Pulmonary artery endothelial cell (primary cell): Measurements from ENCODE around the gene PRAMEF33. TPM values are rescaled to one million over a fixed set of nuclear protein-coding genes. Genes with fewer than 3 reads are reported as not detected.
"Not testable (repeated sequence)": the region's sequence is repeated elsewhere in the genome, so short reads cannot be mapped to it uniquely, and the experiment has no call there.

ENCODE experiments used
- DNase-seq: peaks from one replicate; pipeline ENCODE4 v3.0.0-alpha.2; 2011; ENCODE audit warnings: low read depth, low spot score
- total RNA-seq: library from RNA; depleted of rRNA; stranded (reverse); fragments of >200 nt; gene quantifications from 2 replicates; pipeline ENCODE4 v1.2.3, GENCODE V29; 2014

The PRAMEF33 gene, protein sequence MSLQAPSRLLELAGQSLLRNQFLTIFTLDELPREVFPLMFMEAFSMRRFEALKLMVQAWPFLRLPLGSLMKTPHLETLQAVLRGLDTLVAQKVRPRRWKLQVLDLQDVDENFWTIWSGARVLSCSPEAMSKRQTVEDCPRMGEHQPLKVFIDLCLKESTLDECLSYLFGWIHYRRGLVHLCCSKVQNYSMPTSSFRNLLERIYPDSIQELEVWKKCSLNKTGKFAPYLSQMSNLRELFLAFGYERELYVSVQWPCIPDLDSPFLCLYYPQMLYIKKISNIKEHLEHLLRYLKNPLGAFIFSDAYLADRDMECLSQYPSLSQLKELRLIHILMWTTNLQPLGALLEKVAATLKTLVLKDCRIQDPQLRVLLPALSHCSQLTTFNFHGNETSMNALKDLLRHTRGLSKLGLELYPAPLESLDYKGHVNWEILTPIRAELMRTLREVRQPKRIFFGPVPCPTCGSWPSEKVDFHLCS
- total RNA-seq: not detected in 2 replicates

DNA sequence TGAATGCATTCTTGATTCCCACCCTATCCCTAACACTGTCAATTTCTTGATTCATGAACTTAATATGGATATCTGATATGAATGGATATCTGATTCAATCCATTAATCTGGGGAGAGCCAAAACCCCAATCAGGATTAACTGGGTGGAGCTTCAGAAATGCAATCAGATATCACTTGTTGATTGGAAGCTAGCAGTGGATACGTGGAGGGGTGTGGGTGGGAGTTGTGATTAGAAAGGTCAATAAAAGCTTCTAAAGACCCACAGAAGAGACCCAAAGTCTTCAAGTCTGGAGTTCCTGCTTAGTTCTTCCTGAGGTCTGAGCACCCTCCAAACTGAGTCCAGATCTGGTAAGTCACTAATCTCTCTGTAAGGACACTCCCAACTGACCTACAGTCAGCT lies at the start of gene PRAMEF33:
Gene PRAMEF33, plus strand, starts transcription at position 301 of the 400 bp plus-strand sequence. CDS start 2,416 bp downstream, outside the sequence.
- DNase-seq: not testable (repeated sequence)

DNA sequence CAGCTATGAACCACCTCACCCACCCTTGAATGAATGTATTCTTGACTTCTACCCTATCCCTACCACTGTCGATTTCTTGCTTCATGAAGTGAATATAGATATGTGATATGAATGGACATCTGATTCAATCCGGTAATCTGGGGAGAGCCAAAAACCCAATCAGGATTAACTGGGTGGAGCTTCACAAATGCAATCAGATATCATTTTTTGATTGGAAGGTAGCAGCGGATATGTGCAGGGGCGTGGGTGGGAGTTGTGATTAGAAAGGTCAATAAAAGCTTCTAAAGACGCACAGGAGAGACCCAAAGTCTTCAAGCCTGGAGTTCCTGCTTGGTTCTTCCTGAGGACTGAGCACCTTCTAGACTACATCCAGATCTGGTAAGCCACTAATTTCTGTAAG lies 49.4 kb upstream of the PRAMEF33 start, which contains the start of gene PRAMEF5:
Gene PRAMEF5, plus strand, starts transcription at position 301 of the 400 bp plus-strand sequence. CDS start 5,071 bp downstream, outside the sequence.
- not testable (repeated sequence) for DNase-seq

DNA sequence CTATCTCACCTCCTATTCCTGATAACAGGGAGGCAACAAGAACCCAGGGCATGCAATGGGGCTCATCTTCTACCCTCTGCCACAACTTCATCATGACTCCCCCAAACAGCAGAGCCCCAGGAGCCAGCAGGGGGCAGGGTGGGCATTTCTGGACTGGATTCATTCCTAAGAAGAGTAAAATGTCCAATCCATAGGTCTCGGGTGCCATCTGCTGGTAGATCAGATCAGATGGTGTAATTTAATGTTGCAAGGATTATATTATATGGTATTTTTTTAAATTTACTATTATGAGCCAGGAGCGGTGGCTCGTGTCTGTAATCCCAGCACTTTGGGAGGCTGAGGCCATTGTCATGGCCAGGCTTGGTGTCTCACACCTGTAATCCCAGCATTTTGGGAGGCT lies 38.2 kb upstream of the PRAMEF33 start:
- DNase-seq: not testable (repeated sequence)

DNA sequence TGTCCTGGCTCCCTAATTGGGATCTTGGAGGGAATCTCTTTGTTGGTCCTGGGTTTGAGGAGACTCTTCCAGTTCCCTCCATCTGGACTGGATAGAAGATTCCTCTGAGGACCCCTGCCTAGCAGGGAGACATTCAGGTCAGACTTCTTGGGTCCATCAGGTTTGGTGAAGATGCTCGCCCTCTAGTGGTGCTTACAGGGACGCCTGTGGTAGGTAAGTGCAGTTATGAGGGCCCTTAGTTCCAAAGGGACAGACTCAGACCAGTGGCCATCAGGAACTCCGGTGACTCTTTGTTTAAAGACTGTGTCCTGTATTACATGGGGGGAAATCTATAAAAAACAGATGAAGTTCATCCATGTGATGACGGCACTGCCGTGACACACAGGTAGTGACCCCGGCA lies 26.3 kb upstream of the PRAMEF33 start:
- not testable (repeated sequence) for DNase-seq

DNA sequence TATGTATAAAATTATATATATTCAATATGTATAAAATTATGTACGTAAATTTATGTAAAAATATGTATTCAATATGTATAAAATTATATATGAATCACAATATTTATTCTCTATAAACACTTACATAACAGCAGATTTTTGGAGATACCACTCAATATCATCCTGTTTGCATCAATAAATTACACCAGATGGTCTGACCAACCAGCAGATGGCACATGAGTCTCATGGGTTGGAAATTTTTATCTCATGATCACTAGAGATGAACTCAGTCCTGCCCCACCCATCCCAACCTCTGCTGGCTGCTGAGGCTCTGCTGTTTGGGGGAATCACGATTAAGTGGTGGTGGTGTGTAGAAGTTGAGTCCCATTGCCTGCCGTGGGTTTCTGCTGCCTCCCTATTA lies 23.7 kb upstream of the PRAMEF33 start:
- not testable (repeated sequence) for DNase-seq

DNA sequence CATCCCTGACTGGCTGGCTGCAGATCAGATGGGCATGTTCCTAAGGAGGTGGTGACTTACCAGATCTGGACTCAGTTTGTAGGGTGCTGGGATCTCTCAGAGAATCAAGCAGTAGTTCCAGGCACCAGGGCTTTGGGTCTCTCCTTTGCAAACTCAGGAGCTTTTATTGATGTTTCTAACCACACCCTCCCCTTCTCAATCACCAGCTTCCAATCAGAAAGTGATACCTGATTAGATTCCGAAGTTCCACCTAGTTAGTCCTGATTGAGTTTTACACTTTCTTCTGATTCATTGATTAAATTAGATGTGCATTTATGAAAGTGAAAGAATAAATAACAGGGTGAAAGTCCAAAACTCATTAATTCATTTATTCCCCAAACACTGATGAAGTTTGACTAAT lies 18.3 kb upstream of the PRAMEF33 start, which contains the start of gene PRAMEF8:
Gene PRAMEF8, minus strand, starts transcription at position 101 of the 400 bp plus-strand sequence. CDS start 1,046 bp downstream, outside the sequence.
- DNase-seq: not testable (repeated sequence)

DNA sequence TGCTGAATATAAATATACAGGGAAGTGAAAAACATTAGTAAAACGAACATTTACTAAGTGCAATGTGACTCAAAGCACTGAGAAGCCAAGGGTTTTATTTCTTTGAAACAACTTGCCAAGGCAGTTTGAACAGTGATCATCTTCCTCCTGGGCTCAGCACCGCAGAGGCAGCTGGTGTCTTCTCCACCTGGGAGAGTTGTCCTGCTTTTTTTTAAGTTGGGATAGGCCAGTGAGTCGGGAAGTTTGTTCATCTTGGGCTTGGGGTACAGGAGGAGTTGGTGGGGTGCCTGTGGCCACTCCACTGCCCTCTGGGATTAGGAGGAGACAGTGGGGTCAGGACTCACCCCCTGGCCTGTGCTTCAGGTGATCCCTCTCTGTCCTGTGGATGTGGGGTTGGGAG lies 14.3 kb upstream of the PRAMEF33 start:
- not testable (repeated sequence) for DNase-seq

DNA sequence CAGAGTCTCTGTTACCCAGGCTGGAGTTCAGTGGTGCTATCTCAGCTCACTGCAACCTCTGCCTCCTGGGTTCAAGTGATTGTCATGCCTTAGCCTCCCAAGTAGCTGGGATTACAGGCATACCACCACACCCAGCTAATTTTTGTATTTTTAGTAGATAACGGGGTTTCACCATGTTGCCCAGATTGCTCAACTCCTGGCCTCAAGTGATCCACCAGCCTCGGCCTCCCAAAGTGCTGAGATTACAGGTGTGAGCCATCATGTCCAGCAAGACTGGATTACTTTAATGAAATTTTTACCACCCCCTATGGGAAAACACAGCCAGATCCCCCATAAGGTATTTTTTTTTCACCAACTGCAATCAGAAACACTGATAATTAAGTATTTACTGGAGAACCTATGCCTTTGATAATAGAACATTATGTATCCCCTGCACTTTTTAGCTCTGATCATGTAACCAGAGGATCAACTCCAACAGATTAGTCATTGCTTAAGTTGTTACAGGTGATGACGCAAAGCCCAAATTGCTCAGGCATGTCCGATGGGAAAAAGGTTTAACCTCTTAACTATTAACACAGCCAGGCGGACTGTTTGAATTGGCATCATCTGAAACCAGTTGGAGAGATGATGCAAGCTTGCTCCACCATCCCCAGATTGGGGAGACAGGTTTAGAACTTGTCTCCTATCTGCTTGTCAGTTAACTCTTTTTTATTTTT lies 6.0 kb upstream of the PRAMEF33 start:
- DNase-seq: not testable (repeated sequence)

DNA sequence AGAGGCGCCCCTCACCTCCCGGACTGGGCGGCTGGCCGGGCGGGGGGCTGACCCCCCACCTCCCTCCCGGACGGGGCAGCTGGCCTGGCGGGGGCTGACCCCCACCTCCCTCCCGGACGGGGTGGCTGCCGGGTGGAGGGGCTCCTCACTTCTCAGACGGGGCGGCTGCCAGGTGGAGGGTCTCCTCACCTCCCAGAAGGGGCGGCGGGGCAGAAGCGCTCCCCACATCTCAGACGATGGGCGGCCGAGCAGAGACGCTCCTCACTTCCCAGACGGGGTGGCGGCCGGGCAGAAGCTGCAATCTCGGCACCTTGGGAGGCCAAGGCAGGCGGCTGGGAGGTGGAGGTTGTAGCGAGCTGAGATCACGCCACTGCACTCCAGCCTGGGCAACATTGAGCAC lies 4.6 kb upstream of the PRAMEF33 start:
- DNase-seq: not testable (repeated sequence)

DNA sequence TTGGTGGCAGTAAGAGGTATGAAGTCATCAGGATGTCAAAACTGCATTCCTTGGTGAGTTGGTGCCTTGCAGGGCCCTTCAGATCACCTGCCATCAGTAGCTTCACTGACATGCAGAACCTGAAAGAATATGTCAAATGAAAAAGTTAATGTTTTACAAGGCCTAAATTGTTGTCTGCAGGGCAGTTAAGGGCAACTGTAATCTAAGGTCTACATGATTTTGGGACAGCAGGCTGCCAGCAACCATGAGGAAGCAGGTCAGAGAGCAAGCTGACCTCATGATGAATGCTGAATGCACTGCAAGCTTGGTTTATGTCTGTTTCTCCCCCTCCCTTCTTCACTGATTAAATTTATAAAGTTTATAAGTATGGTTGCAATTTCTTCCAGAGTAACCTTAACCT lies 1.1 kb upstream of the PRAMEF33 start:
- not testable (repeated sequence) for DNase-seq

DNA sequence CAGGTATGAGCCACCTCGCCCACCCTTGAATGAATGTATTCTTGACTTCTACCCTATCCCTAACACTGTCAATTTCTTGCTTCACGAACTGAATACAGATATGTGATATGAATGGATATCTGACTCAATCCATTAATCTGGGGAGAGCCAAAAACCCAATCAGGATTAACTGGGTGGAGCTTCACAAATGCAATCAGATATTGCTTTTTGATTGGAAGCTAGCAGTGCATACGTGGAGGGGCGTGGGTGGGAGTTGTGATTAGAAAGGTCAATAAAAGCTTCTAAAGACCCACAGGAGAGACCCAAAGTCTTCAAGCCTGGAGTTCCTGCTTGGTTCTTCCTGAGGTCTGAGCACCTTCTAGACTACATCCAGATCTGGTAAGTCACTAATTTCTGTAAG lies 11.9 kb downstream of the PRAMEF33 start, which contains the start of gene PRAMEF15:
Gene PRAMEF15, plus strand, starts transcription at position 301 of the 400 bp plus-strand sequence. CDS start 2,827 bp downstream, outside the sequence.
- not testable (repeated sequence) for DNase-seq

DNA sequence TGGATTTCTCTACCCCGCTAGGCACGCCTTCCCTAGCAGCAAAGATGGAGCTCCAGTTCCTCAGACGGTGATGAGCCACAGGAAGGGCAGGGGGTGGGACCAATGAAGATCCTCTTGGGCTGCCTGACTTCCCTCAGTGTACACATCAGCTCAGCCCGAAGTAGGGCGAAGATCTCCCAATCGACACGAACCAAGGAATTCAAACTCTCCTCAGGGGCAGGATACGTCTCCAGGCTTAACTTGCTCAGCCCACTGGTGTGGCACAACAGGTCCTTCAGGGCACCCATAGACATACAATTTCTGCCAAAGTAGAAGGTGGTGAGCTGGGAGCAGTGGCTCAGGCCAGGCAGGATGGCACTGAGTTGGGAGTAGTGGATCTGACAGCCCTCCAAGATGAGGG lies 39.2 kb downstream of the PRAMEF33 start:
- DNase-seq: not testable (repeated sequence)

DNA sequence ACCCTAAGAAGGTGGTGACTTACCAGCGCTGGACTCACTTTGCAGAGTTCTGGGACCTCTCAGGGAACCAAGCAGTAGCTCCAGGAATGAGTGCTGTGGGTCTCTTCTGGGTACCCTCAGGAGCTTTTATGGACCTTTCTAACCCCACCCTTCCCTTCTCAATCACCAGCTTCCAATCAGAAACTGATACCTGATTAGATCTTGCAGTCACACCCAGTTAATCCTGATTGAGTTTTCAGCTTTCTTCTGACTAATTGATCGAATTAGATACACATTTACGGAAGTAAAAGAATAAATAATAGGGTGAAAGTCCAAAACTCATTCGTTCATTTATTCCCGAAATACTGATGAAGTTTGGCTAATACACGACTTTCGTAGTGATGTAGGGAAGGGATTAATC lies 43.7 kb downstream of the PRAMEF33 start, which contains the start of gene PRAMEF14:
Gene PRAMEF14, minus strand, starts transcription at position 101 of the 400 bp plus-strand sequence. CDS start 1,820 bp downstream, outside the sequence.
- not testable (repeated sequence) for DNase-seq

DNA sequence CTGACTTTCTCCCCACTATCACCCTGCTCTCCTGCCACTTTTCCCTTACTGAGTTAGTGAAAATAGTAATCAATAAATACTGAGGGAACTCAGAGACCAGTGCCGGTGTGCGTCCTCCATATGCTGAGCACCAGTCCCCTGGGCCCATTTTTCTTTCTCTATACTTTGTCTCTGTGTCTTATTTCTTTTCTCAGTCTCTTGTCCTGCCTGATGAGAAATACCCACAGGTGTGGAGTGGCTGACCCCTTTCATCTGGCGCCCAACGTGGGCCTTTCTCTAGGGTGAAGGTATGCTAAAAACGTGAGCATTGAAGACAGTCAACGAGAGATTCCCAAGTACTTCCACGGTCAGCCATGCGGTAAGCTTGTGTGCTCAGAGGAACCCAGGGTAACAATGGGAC lies 50.1 kb downstream of the PRAMEF33 start:
- DNase-seq: not testable (repeated sequence)

DNA sequence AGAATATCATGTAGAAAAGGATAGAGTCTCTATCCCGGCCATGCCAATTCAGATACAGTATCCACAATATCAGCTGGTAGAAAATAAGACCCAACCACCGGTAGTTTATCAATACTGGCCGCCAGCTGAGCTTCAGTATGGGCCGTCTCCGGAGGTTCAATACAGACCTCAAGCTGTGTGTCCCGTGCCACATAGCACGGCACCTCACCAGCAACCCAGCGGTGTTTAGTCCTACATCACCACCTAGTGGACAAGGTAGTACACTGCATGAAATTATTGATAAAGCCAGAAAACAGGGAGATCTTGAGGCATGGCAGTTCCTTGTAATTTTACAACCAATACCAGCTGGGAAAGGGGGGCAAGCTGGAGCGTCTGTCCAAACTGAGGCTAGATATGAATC lies 51.1 kb downstream of the PRAMEF33 start:
- not testable (repeated sequence) for DNase-seq

DNA sequence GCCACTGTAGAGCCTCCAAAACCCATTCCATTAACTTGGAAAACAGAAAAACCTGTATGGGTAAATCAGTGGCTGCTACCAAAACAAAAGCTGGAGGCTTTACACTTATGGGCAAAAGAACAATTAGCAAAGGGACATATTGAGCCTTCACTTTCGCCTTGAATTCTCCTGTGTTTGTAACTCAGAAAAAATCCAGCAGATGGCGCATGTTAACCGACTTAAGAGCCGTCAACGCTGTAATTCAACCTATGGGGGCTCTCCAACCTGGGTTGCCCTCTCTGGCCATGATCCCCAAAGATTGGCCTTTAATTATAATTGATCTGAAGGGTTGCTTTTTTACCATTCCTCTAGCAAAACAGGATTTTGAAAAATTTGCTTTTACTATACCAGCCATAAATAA lies 53.4 kb downstream of the PRAMEF33 start:
- DNase-seq: peak; percentile 1

Other genes with a start within 250 kb of the PRAMEF33 start
- not detected in 2 replicates for gene PRAMEF27, start 247.0 kb upstream of the PRAMEF33 start, total RNA-seq
- gene HNRNPCL3, start 242.8 kb upstream of the PRAMEF33 start, total RNA-seq: not detected in 2 replicates
- not detected in 2 replicates for gene PRAMEF25, start 232.8 kb upstream of the PRAMEF33 start, total RNA-seq
- not detected in 2 replicates for gene HNRNPCL2, start 186.7 kb upstream of the PRAMEF33 start, total RNA-seq
- not detected in 2 replicates for gene PRAMEF26, start 147.5 kb upstream of the PRAMEF33 start, total RNA-seq
- gene HNRNPCL4, start 137.9 kb upstream of the PRAMEF33 start, total RNA-seq: not detected in 2 replicates
- gene PRAMEF9, start 131.7 kb upstream of the PRAMEF33 start, total RNA-seq: not detected in 2 replicates
- gene PRAMEF13, start 102.1 kb upstream of the PRAMEF33 start, total RNA-seq: not detected in 2 replicates
- gene PRAMEF18, start 77.4 kb upstream of the PRAMEF33 start, total RNA-seq: not detected in 2 replicates
- not detected in 2 replicates for gene PRAMEF5, start 49.3 kb upstream of the PRAMEF33 start, total RNA-seq
- not detected in 2 replicates for gene PRAMEF8, start 18.4 kb upstream of the PRAMEF33 start, total RNA-seq
- not detected in 2 replicates for gene PRAMEF15, start 12.0 kb downstream of the PRAMEF33 start, total RNA-seq
- gene PRAMEF14, start 43.6 kb downstream of the PRAMEF33 start, total RNA-seq: not detected in 2 replicates
- gene PRAMEF19, start 68.4 kb downstream of the PRAMEF33 start, total RNA-seq: not detected in 2 replicates
- gene PRAMEF17, start 86.1 kb downstream of the PRAMEF33 start, total RNA-seq: not detected in 2 replicates
- gene PRAMEF20, start 106.9 kb downstream of the PRAMEF33 start, total RNA-seq: not detected in 2 replicates
- not detected in 2 replicates for gene LRRC38, start 210.5 kb downstream of the PRAMEF33 start, total RNA-seq